Sigmoid colon (tissue), 7 donors: ENCODE measurements around the gene INHBE. TPM values are rescaled to one million over a fixed set of nuclear protein-coding genes. Genes with fewer than 3 reads are reported as not detected.
"Not testable (repeated sequence)": the region's sequence is repeated elsewhere in the genome, so short reads cannot be mapped to it uniquely, and the experiment has no call there.

Experiments
- DNase-seq: peaks from one replicate; pipeline ENCODE4 v3.0.0-alpha.2; 2019
- H3K27ac ChIP-seq, 4 donors: fragments of 200-600 bp; sonication (generic); one replicate each; pipeline ENCODE4 v1.5.1; 2016 to 2019; ENCODE audit warnings: mild to moderate bottlenecking in 1 of 4
- H3K27me3 ChIP-seq, 3 donors: fragments of 200-600 bp; sonication (generic); one replicate each; pipeline ENCODE4 v1.5.1; 2019; ENCODE audit warnings: mild to moderate bottlenecking in 1 of 3
- H3K36me3 ChIP-seq, 4 donors: fragments of 200-600 bp; sonication (generic); one replicate each; pipeline ENCODE4 v1.5.1; 2016 to 2019
- H3K4me1 ChIP-seq, 4 donors: fragments of 200-600 bp; sonication (generic); one replicate each; pipeline ENCODE4 v1.5.1; 2017 to 2019
- H3K4me3 ChIP-seq, 4 donors: fragments of 200-600 bp; sonication (generic); one replicate each; pipeline ENCODE4 v1.5.1; 2017 to 2019; ENCODE audit warnings: mild to moderate bottlenecking in 2 of 4, moderate library complexity in 1 of 4
- H3K9me3 ChIP-seq, 4 donors: fragments of 200-600 bp in 3 of 4; sonication (generic) in 3 of 4; one replicate each; pipeline versions ENCODE4 v1.5.1 to v1.6.1; 2013 to 2019
- CTCF ChIP-seq, 4 experiments: fragments of 450-650 bp in 3 of 4; fragments of 200-600 bp in 1 of 4; IDR thresholded peaks; one replicate each; pipeline ENCODE4 v1.5.1; 2016 to 2019; ENCODE audit warnings: antibody characterized with exemption in 4 of 4, mild to moderate bottlenecking in 3 of 4, moderate library complexity in 2 of 4
- EP300 ChIP-seq, 4 donors: sonication (generic); formaldehyde crosslinking; IDR thresholded peaks; one replicate each; pipeline ENCODE4 v1.6.1; 2017; ENCODE audit warnings: antibody characterized with exemption in 4 of 4
- POLR2A ChIP-seq, 2 donors: fragments of 450-650 bp; IDR thresholded peaks; one replicate each; pipeline ENCODE4 v1.6.1; 2016; ENCODE audit warnings: antibody characterized with exemption in 2 of 2, mild to moderate bottlenecking in 2 of 2, moderate library complexity in 2 of 2
- POLR2AphosphoS5 ChIP-seq, 4 donors: sonication (generic); formaldehyde crosslinking; IDR thresholded peaks; one replicate each; pipeline ENCODE4 v1.6.1; 2017; ENCODE audit warnings: antibody characterized with exemption in 4 of 4
- WGBS, 2 donors: extraction: QIAGEN DNeasy Blood & Tissue Kit; methylation state at CpG; one replicate each; pipeline ENCODE4 v1.1.7; 2013; 5-methylcytosine and 5-hydroxymethylcytosine counted together
- intact Hi-C: fragments of 100-400 bp; cut with DNase I; formaldehyde crosslinking; loops from one replicate; pipeline ENCODE4 v1.15.1; 2023
- polyA plus RNA-seq, 3 donors: library from polyadenylated mRNA; stranded (reverse); fragments of 200-250 nt; gene quantifications; one replicate each; pipeline ENCODE4 v1.2.3, GENCODE V29; 2013
- total RNA-seq, 4 donors: library from RNA; depleted of rRNA; stranded (reverse); fragments of >200 nt; gene quantifications; one replicate each; pipeline ENCODE4 v1.1.0, GENCODE V29; 2016
- donor health status: healthy with polysubstance abuse.
- donor health status: Bipolar disorder and iron deficiency.
- donor health status: healthy.

INHBE gene
- total and polyA plus RNA-seq, 7 donors = 0.09 to 0.36 TPM; not detected in 5

GRCh38 chr12:57439762-57440266, 15.3 kb upstream of the INHBE start:
- Histone ChIP-seq H3K4me3 (no peak overlapping the region), H3K27me3 (no peaks in the 10 kb centered on the region), H3K36me3 (no peaks in the 10 kb centered on the region), H3K27ac (no peak overlapping the region), H3K4me1 (no peaks in the 10 kb centered on the region), H3K9me3 (no peaks in the 10 kb centered on the region)
- WGBS, 2 donors = 84 to 86% methylated on average over 4 of the region's 4 CpGs
- TF ChIP-seq POLR2A (IDR thresholded peaks at IDR 0.05) = no peak
- no peak for TF ChIP-seq POLR2AphosphoS5 (IDR thresholded peaks at IDR 0.05)
- no peak for TF ChIP-seq EP300 (IDR thresholded peaks at IDR 0.05)
- TF ChIP-seq CTCF (IDR thresholded peaks at IDR 0.05) = no peak
- DNase-seq = no peak
- intact Hi-C loops = no loop called here

- H3K27ac ChIP-seq, DNase-seq, H3K27me3 ChIP-seq, H3K9me3 ChIP-seq, H3K4me1 ChIP-seq, H3K36me3 ChIP-seq, H3K4me3 ChIP-seq, intact Hi-C loops: not testable (repeated sequence)
- 83 to 90% methylated on average over 2 of the region's 2 CpGs for WGBS, 2 donors
Measured at GRCh38 chr12:57441393-57441792, 13.7 kb upstream of the INHBE start.

GRCh38 chr12:57441846-57442427, 13.2 kb upstream of the INHBE start:
- H3K27ac ChIP-seq = no peak overlapping the region
- H3K9me3 ChIP-seq = no peaks in the 10 kb centered on the region
- H3K27me3 ChIP-seq = no peaks in the 10 kb centered on the region
- H3K36me3 ChIP-seq = no peaks in the 10 kb centered on the region
- WGBS, 2 donors = 44 to 90% methylated on average over 1 of the region's 1 CpG
- DNase-seq = no peak
- intact Hi-C loops = no loop called here
- no peaks in the 10 kb centered on the region for H3K4me1 ChIP-seq
- TF ChIP-seq EP300 (IDR thresholded peaks at IDR 0.05) = no peak
- TF ChIP-seq POLR2AphosphoS5 (IDR thresholded peaks at IDR 0.05) = no peak
- TF ChIP-seq CTCF (IDR thresholded peaks at IDR 0.05) = no peak
- no peak for TF ChIP-seq POLR2A (IDR thresholded peaks at IDR 0.05)
- no peak overlapping the region for H3K4me3 ChIP-seq

- H3K9me3 ChIP-seq, H3K36me3 ChIP-seq, H3K27me3 ChIP-seq, H3K4me3 ChIP-seq, intact Hi-C loops, H3K27ac ChIP-seq, DNase-seq, H3K4me1 ChIP-seq: not testable (repeated sequence)
- 82 to 87% methylated on average over 6 of the region's 6 CpGs for WGBS, 2 donors
Measured at GRCh38 chr12:57444337-57444736, 10.8 kb upstream of the INHBE start.

GRCh38 chr12:57444744-57445143, 10.4 kb upstream of the INHBE start:
- no peaks in the 10 kb centered on the region for H3K4me1 ChIP-seq
- 82 to 88% methylated on average over 5 of the region's 5 CpGs for WGBS, 2 donors

More at GRCh38 chr12:57444744-57445143, 10.4 kb upstream of the INHBE start:
- no peak for TF ChIP-seq POLR2AphosphoS5 (IDR thresholded peaks at IDR 0.05)
- TF ChIP-seq POLR2A (IDR thresholded peaks at IDR 0.05) = no peak
- TF ChIP-seq EP300 (IDR thresholded peaks at IDR 0.05) = no peak
- no peak for TF ChIP-seq CTCF (IDR thresholded peaks at IDR 0.05)
- no peak overlapping the region for H3K4me3 ChIP-seq
- no peaks in the 10 kb centered on the region for H3K9me3 ChIP-seq
- no peak overlapping the region for H3K27ac ChIP-seq
- DNase-seq = no peak
- H3K36me3 ChIP-seq = no peaks in the 10 kb centered on the region
- intact Hi-C loops = no loop called here
- H3K27me3 ChIP-seq = no peaks in the 10 kb centered on the region
